IPS-18c (cell line): ENCODE measurements around the gene PDC.
"Not testable (repeated sequence)": the region's sequence is repeated elsewhere in the genome, so short reads cannot be mapped to it uniquely, and the experiment has no call there.

Source experiments
- H3K4me3 ChIP-seq: 2 replicates; pipeline ENCODE4 v1.7.0; 2013; ENCODE audit warnings: low read depth, mild to moderate bottlenecking, low read length, moderate library complexity; ENCODE audit not compliant: insufficient read depth
- H3K9me3 ChIP-seq: one replicate; pipeline ENCODE4 v1.6.1; 2013; ENCODE audit warnings: mild to moderate bottlenecking, low read length, moderate library complexity; ENCODE audit not compliant: control insufficient read depth, insufficient read depth

PDC gene

GRCh38 chr1:186426118-186426517, 34.8 kb downstream of the PDC start:
- H3K9me3 ChIP-seq: no peaks in the 10 kb centered on the region
- no peak overlapping the region for H3K4me3 ChIP-seq

GRCh38 chr1:186424539-186424938, 36.4 kb downstream of the PDC start:
- no peaks in the 10 kb centered on the region for H3K9me3 ChIP-seq
- H3K4me3 ChIP-seq: no peak overlapping the region

- Histone ChIP-seq H3K9me3 (no peaks in the 10 kb centered on the region), H3K4me3 (no peak overlapping the region)
These were observed 39.5 kb downstream of the PDC start for GRCh38 chr1:186421446-186421845.

- Histone ChIP-seq H3K9me3 (no peaks in the 10 kb centered on the region), H3K4me3 (no peak overlapping the region)
These were observed 40.0 kb downstream of the PDC start for GRCh38 chr1:186420923-186421322.

GRCh38 chr1:186420311-186420710, 40.6 kb downstream of the PDC start:
- Histone ChIP-seq H3K4me3 (no peak overlapping the region), H3K9me3 (no peaks in the 10 kb centered on the region)

GRCh38 chr1:186418503-186418902, 42.4 kb downstream of the PDC start:
- H3K9me3 ChIP-seq: no peaks in the 10 kb centered on the region
- no peak overlapping the region for H3K4me3 ChIP-seq

GRCh38 chr1:186413319-186413718, 47.6 kb downstream of the PDC start:
- no peaks in the 10 kb centered on the region for H3K9me3 ChIP-seq

GRCh38 chr1:186409091-186409490, 51.8 kb downstream of the PDC start:
- Histone ChIP-seq H3K4me3 (no peak overlapping the region), H3K9me3 (no peaks in the 10 kb centered on the region)

More at GRCh38 chr1:186413319-186413718, 47.6 kb downstream of the PDC start:
- H3K4me3 ChIP-seq: no peak overlapping the region

GRCh38 chr1:186404454-186405051, 56.4 kb downstream of the PDC start:
- Histone ChIP-seq H3K9me3 (no peaks in the 10 kb centered on the region), H3K4me3 (no peak overlapping the region)

- Histone ChIP-seq H3K4me3 (no peak overlapping the region), H3K9me3 (no peaks in the 10 kb centered on the region)
These were observed 57.3 kb downstream of the PDC start for GRCh38 chr1:186403632-186404031.

GRCh38 chr1:186401446-186401845, 59.5 kb downstream of the PDC start:
- not testable (repeated sequence) for H3K4me3 ChIP-seq, H3K9me3 ChIP-seq
